ENCODE measurements around the gene MYH6.

- TF ChIP-seq CTCF (IDR thresholded peaks at IDR 0.05), result no peak
- TF ChIP-seq POLR2A (IDR thresholded peaks at IDR 0.05), result no peak
Observed at GRCh38 chr14:23360496-23360895, 47.6 kb downstream of the MYH6 start.
